GM23338 (cell line): Measurements from ENCODE around the gene TCTN3. TPM values are rescaled to one million over a fixed set of nuclear protein-coding genes. Genes with fewer than 3 reads are reported as not detected.

ENCODE experiments used
- ATAC-seq: fragments of 200-7000 bp; cut with Tn5 transposase; 3 replicates; pipeline ENCODE4 v1.9.1; 2020
- DNase-seq: peaks from one replicate; pipeline ENCODE4 v3.0.0-alpha.2; 2015; ENCODE audit warnings: low spot score
- H2AFZ ChIP-seq: fragments of 200-600 bp; sonication (generic); 2 replicates; pipeline ENCODE4 v1.8.0; 2016; ENCODE audit warnings: antibody characterized with exemption, mild to moderate bottlenecking, moderate library complexity
- H3F3A ChIP-seq: fragments of 200-600 bp; sonication (generic); replicated peaks from 2 replicates; pipeline ENCODE4 v1.8.0; 2017; ENCODE audit warnings: antibody characterized with exemption, mixed run types, low read depth
- H3K27ac ChIP-seq: fragments of 200-600 bp; sonication (generic); 2 replicates; pipeline ENCODE4 v1.6.1; 2016; ENCODE audit warnings: low read depth
- H3K27me3 ChIP-seq: fragments of 200-600 bp; sonication (generic); 2 replicates; pipeline ENCODE4 v1.8.0; 2016; ENCODE audit warnings: mild to moderate bottlenecking, mixed run types, moderate library complexity; ENCODE audit not compliant: insufficient read depth
- H3K36me3 ChIP-seq: fragments of 200-600 bp; sonication (generic); 2 replicates; pipeline ENCODE4 v1.8.0; 2016; ENCODE audit warnings: mild to moderate bottlenecking; ENCODE audit not compliant: insufficient read depth
- H3K4me1 ChIP-seq: fragments of 200-600 bp; sonication (generic); 2 replicates; pipeline ENCODE4 v1.8.0; 2016; ENCODE audit warnings: mild to moderate bottlenecking, moderate library complexity; ENCODE audit not compliant: insufficient read depth
- H3K4me2 ChIP-seq: fragments of 200-600 bp; sonication (generic); 2 replicates; pipeline ENCODE4 v1.7.1; 2017; ENCODE audit warnings: mixed run types
- H3K4me3 ChIP-seq: fragments of 200-600 bp; sonication (generic); 2 replicates; pipeline ENCODE4 v1.6.1; 2016; ENCODE audit warnings: mixed run types
- H3K79me2 ChIP-seq: fragments of 200-600 bp; sonication (generic); replicated peaks from 2 replicates; pipeline ENCODE4 v1.8.0; 2017; ENCODE audit warnings: mild to moderate bottlenecking; ENCODE audit not compliant: insufficient read depth
- H3K9me2 ChIP-seq: fragments of 200-600 bp; sonication (generic); 2 replicates; pipeline ENCODE4 v1.8.0; 2017; ENCODE audit not compliant: insufficient read depth
- H4K20me1 ChIP-seq: fragments of 200-600 bp; sonication (generic); replicated peaks from 2 replicates; pipeline ENCODE4 v1.8.0; 2017; ENCODE audit warnings: mild to moderate bottlenecking; ENCODE audit not compliant: insufficient read depth
- H3K27ac Mint-ChIP-seq: 2 replicates; pipeline ENCODE4 v1.8.0; 2020; ENCODE audit warnings: inconsistent platforms, mild to moderate bottlenecking, moderate library complexity, mixed read lengths
- H3K27me3 Mint-ChIP-seq: 3 replicates; pipeline ENCODE4 v1.8.0; 2022; ENCODE audit warnings: low read depth, mild to moderate bottlenecking, moderate library complexity, mixed read lengths, inconsistent platforms; ENCODE audit not compliant: insufficient read depth, poor library complexity
- H3K36me3 Mint-ChIP-seq: 3 replicates; pipeline ENCODE4 v1.8.0; 2021; ENCODE audit warnings: low read depth, mild to moderate bottlenecking, inconsistent platforms, moderate library complexity, mixed read lengths
- H3K4me1 Mint-ChIP-seq: 3 replicates; pipeline ENCODE4 v1.8.0; 2020; ENCODE audit warnings: mild to moderate bottlenecking, inconsistent platforms, mixed read lengths
- H3K4me3 Mint-ChIP-seq: 3 replicates; pipeline ENCODE4 v1.8.0; 2021; ENCODE audit warnings: moderate library complexity, mild to moderate bottlenecking, inconsistent platforms, mixed read lengths
- H3K9me3 Mint-ChIP-seq: 3 replicates; pipeline ENCODE4 v1.8.0; 2020; ENCODE audit warnings: moderate library complexity, mild to moderate bottlenecking, inconsistent platforms, mixed read lengths
- CREB1 ChIP-seq: fragments of 250-450 bp; sonication (Bioruptor Pico); IDR thresholded peaks from 2 replicates; pipeline ENCODE4 v1.5.0; 2020; ENCODE audit warnings: low read depth, mild to moderate bottlenecking, moderate library complexity
- CTCF ChIP-seq, 2 experiments: fragments of 200-600 bp in 1 of 2; sonication (generic) in 1 of 2; conservative IDR thresholded peaks; 2 replicates each; pipeline versions ENCODE4 v1.5.1 to v1.6.1; 2016 to 2017; ENCODE audit warnings: antibody characterized with exemption in 2 of 2, low read depth in 2 of 2, mild to moderate bottlenecking in 2 of 2, moderate library complexity in 1 of 2
- EZH2 ChIP-seq: fragments of 200-600 bp; sonication (generic); IDR thresholded peaks from one replicate; pipeline ENCODE4 v1.8.0; 2017; ENCODE audit warnings: antibody characterized with exemption, mild to moderate bottlenecking, low read depth; ENCODE audit not compliant: unreplicated experiment
- EZH2phosphoT487 ChIP-seq: fragments of 200-600 bp; sonication (generic); IDR thresholded peaks from one replicate; pipeline ENCODE4 v1.8.1; 2018; ENCODE audit warnings: antibody characterized with exemption; ENCODE audit not compliant: unreplicated experiment
- JUNB ChIP-seq: IDR thresholded peaks from one replicate; pipeline ENCODE4 v1.6.1; 2016; ENCODE audit warnings: antibody characterized with exemption; ENCODE audit not compliant: unreplicated experiment
- POLR2AphosphoS5 ChIP-seq: IDR thresholded peaks from 2 replicates; pipeline ENCODE4 v1.6.1; 2016; ENCODE audit warnings: antibody characterized with exemption, low read depth
- STAT1 ChIP-seq: IDR thresholded peaks from one replicate; pipeline ENCODE4 v1.6.1; 2016; ENCODE audit warnings: antibody characterized with exemption; ENCODE audit not compliant: unreplicated experiment
- ZNF114 ChIP-seq: fragments of 250-450 bp; sonication (Bioruptor Pico); IDR thresholded peaks from 2 replicates; pipeline ENCODE4 v1.5.0; 2020; ENCODE audit warnings: mild to moderate bottlenecking, moderate library complexity
- polyA plus RNA-seq: library from polyadenylated mRNA; unstranded; fragments of >200 nt; fragmentation: Nextera tagmentation; extraction: Ambion mirVana; gene quantifications from 2 replicates; pipeline ENCODE4 v1.2.1, GENCODE V29; 2016
- total RNA-seq: library from RNA; depleted of rRNA; stranded (reverse); fragments of >200 nt; shearing (Covaris generic); gene quantifications from 2 replicates; pipeline ENCODE4 v1.2.3, GENCODE V29; 2014
- TF ChIP-seq, protein P1 (sequence below): fragments of 250-450 bp; sonication (Bioruptor Pico); IDR thresholded peaks from 2 replicates; pipeline ENCODE4 v1.5.0; 2020; ENCODE audit warnings: mild to moderate bottlenecking, moderate library complexity
- TF ChIP-seq, protein P2 (sequence below): IDR thresholded peaks from 2 replicates; pipeline ENCODE4 v1.6.1; 2016; ENCODE audit warnings: antibody characterized with exemption

The TCTN3 gene
- total and polyA plus RNA-seq, 2 experiments from 2014 or later, result 29.7 to 32.4 TPM

DNA sequence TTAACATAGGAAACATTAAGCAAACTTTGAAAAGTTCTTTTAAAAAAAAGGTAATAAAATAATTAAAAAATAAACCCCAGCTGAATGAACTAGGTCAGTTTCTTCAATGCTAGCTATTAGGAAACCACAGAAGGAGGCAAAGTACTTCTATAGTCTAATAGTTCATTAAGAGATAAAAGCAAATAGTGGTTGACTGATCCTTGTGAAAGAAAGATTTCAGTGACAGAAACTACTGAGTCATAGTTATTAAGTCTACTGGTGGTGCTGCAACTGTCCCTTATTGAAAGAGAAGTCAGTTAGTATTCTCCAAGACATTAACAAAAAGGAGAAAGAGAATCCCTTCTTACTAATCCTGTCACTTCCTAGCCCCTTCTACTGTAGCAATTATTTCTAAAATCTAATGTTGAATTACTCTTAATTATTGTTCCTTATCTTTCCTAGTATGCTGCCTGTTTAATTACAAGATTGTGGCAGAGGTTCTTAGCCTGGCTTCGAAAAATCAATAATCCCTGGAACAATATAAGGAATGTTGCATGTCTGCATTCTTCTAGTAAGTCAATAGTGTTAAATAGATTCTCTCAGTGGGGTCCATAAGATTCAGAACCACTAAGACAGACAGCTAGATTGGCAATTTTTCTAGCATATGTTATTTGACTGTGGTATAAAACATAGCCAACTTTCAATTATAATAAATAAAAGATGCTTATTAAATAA, 18.2 kb downstream of the TCTN3 start (continued):
- TF ChIP-seq, protein P1, sequence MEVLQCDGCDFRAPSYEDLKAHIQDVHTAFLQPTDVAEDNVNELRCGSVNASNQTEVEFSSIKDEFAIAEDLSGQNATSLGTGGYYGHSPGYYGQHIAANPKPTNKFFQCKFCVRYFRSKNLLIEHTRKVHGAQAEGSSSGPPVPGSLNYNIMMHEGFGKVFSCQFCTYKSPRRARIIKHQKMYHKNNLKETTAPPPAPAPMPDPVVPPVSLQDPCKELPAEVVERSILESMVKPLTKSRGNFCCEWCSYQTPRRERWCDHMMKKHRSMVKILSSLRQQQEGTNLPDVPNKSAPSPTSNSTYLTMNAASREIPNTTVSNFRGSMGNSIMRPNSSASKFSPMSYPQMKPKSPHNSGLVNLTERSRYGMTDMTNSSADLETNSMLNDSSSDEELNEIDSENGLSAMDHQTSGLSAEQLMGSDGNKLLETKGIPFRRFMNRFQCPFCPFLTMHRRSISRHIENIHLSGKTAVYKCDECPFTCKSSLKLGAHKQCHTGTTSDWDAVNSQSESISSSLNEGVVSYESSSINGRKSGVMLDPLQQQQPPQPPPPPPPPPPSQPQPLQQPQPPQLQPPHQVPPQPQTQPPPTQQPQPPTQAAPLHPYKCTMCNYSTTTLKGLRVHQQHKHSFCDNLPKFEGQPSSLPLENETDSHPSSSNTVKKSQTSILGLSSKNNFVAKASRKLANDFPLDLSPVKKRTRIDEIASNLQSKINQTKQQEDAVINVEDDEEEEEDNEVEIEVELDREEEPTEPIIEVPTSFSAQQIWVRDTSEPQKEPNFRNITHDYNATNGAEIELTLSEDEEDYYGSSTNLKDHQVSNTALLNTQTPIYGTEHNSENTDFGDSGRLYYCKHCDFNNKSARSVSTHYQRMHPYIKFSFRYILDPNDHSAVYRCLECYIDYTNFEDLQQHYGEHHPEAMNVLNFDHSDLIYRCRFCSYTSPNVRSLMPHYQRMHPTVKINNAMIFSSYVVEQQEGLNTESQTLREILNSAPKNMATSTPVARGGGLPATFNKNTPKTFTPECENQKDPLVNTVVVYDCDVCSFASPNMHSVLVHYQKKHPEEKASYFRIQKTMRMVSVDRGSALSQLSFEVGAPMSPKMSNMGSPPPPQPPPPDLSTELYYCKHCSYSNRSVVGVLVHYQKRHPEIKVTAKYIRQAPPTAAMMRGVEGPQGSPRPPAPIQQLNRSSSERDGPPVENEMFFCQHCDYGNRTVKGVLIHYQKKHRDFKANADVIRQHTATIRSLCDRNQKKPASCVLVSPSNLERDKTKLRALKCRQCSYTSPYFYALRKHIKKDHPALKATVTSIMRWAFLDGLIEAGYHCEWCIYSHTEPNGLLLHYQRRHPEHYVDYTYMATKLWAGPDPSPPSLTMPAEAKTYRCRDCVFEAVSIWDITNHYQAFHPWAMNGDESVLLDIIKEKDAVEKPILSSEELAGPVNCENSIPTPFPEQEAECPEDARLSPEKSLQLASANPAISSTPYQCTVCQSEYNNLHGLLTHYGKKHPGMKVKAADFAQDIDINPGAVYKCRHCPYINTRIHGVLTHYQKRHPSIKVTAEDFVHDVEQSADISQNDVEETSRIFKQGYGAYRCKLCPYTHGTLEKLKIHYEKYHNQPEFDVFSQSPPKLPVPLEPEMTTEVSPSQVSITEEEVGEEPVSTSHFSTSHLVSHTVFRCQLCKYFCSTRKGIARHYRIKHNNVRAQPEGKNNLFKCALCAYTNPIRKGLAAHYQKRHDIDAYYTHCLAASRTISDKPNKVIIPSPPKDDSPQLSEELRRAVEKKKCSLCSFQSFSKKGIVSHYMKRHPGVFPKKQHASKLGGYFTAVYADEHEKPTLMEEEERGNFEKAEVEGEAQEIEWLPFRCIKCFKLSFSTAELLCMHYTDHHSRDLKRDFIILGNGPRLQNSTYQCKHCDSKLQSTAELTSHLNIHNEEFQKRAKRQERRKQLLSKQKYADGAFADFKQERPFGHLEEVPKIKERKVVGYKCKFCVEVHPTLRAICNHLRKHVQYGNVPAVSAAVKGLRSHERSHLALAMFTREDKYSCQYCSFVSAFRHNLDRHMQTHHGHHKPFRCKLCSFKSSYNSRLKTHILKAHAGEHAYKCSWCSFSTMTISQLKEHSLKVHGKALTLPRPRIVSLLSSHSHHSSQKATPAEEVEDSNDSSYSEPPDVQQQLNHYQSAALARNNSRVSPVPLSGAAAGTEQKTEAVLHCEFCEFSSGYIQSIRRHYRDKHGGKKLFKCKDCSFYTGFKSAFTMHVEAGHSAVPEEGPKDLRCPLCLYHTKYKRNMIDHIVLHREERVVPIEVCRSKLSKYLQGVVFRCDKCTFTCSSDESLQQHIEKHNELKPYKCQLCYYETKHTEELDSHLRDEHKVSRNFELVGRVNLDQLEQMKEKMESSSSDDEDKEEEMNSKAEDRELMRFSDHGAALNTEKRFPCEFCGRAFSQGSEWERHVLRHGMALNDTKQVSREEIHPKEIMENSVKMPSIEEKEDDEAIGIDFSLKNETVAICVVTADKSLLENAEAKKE (CRISPR knock-in tag), result no peak

DNA sequence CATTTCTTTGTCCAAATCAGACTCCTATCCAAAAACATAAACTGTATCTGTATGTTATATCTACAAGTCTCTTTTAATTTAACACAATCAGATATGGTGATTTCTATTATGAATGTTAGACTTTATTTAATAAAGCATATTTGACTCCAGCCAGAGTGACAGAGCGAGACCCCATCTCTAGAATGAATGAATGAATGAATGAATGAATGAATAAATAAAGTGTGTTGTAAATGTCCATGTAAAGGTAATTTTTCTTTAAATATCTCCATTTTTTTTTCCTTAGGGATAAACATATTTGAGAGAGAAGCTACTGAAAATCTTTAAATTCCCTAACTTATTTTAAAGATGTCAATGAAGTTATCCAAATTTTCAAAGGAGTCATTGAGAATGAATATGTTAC, 19.1 kb downstream of the TCTN3 start:
- H3K27ac ChIP-seq, result no peak overlapping the region
- DNase-seq (no peak), ATAC-seq (no peak)
- no peak overlapping the region for H3K4me3 ChIP-seq
- no peaks in the 10 kb centered on the region for H3K9me2 ChIP-seq
- H3K36me3 ChIP-seq, result peaks cover 18% of the 10 kb centered on the region
- H3K27me3 ChIP-seq, result no peaks in the 10 kb centered on the region
- no peaks in the 10 kb centered on the region; the same call in 2 of the 3 replicates for H3K4me1 Mint-ChIP-seq
- no peak overlapping the region for H3K4me3 Mint-ChIP-seq
- H3K4me2 ChIP-seq, result no peak overlapping the region
- H2AFZ ChIP-seq, result no peak overlapping the region
- no peaks in the 10 kb centered on the region for H3K4me1 ChIP-seq
- no peaks in the 10 kb centered on the region for H3K79me2 ChIP-seq
- peaks cover 1% of the 10 kb centered on the region for H3K27me3 Mint-ChIP-seq
- H3K36me3 Mint-ChIP-seq, result peaks cover 18% of the 10 kb centered on the region; the same call in 2 of the 3 replicates
- H4K20me1 ChIP-seq, result no peaks in the 10 kb centered on the region
- H3K9me3 Mint-ChIP-seq, result no peaks in the 10 kb centered on the region
- no peak overlapping the region for H3K27ac Mint-ChIP-seq
- no peaks in the 10 kb centered on the region for H3F3A ChIP-seq
- TF ChIP-seq EZH2 (no peak), CTCF (conservative IDR thresholded peaks at IDR 0.05; ENCODE audit: low read depth in 2 of 2) (no peak), EZH2phosphoT487 (no peak), CREB1 (CRISPR knock-in tag) (no peak), JUNB (no peak), POLR2AphosphoS5 (no peak), ZNF114 (CRISPR knock-in tag) (no peak), STAT1 (no peak)
- TF ChIP-seq, protein P2, sequence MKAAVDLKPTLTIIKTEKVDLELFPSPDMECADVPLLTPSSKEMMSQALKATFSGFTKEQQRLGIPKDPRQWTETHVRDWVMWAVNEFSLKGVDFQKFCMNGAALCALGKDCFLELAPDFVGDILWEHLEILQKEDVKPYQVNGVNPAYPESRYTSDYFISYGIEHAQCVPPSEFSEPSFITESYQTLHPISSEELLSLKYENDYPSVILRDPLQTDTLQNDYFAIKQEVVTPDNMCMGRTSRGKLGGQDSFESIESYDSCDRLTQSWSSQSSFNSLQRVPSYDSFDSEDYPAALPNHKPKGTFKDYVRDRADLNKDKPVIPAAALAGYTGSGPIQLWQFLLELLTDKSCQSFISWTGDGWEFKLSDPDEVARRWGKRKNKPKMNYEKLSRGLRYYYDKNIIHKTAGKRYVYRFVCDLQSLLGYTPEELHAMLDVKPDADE, result no peak
